ENCODE data around the gene TPP1.

The TPP1 gene

DNA sequence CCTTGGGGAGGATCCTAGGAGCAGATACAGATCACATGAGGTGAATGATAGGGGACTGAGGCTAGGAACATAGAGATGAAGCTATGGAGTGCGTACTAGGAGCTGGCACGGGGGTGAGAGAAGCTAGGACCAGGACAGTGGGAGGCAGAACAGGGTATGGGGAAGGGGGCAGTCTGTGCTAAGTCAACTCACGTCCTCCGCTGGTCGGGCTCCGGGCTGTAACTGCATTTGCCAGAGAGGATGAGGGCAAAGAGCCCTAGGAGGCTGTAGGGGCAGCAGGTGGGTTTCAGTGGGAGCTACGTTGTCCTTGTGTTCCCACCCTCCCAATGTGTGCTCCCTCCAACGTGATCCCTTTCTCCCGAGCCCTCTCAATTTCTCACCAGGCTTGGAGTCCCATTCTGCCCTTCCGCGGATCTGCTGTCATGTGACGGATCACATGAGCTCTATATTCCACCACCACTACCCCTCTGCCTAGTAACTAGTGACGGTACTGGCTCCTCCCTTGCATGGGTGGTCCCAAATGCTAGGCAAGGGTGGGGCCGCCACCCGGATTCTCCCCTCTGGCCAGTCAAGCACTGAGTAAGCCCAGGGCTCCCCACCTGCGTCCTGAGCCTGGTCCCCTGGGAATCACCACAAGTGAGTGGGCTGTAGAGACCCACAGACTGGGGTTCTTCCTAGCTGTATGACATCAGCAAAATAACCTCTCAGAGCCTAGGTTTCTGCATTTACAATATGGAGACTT is at the start of gene TPP1:
TPP1 (minus strand) TSS at position 419 of the 742 bp plus-strand sequence; CDS start at position 397, 22 bp downstream.
- peak; percentile 93 for DNase-seq

DNA sequence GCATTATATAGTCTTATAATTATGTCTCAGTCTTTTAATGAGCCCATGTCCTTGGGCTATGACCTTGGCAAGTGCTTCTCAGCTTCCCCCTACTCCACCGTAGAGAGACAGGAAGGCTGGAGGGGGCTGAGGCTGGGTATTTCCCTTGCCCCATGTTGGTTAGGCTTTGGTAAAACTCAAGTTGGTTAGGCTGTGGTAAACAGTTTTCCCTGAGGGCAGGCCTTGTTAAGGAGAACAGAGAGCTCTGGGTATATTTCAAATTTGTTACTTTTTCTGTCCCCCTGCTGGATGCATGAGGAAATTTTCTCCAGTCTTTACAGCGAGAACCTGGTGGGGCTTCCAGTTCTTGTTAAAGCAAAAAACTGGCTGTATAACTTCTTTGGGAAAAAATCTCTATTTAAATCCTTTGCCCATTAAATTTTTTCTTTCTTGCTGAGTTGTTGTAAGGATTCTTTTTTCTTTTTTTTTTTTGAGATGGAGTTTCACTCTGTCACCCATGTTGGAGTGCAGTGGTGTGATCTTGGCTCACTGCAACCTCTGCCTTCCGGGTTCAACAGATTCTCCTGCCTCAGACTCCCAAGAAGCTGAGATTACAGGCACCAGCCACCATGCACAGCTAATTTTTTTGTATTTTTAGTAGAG is 48.6 kb upstream of the TPP1 start:
- no peak for DNase-seq

DNA sequence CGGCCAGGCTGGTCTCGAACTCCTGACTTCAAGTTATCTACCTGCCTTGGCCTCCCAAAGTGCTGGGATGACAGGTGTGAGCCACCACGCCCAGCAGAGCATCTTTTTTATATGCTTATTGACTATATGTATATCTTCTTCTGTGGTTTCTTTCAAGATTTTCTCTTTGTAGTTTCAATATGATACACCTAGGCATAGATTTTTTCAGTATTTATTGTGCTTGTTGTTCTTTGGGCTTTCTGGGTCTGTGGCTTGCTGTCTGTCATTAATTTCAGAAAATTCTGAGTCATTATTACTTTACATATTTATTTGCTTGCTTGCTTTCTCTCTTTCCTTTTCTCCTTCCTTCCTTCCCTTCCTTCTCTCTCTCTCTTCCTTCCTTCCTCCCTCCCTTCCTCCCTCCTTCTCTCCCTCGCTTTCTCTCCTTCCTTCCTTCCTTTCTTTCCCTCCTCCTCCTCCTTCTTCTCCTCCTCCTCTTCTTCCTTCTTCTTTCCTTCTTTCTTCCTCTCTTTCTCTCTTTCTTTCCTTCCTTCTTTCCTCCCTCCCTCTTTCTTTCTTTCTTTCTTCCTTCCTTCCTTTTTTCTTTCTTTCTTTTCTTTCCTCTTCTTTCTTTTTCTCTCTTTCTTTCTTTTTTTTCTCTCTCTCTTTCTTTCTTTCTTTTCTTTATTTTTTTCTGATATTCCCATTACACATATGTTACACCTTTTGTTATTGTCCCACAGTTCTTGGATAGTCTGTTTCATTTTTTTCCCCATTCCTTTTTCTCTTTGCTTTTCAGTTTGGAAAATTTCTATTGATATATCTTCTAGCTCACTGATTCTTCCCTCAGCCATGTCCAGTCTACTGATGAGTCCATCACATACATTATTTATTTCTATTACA is 47.3 kb upstream of the TPP1 start:
- DNase-seq, result no peak

DNA sequence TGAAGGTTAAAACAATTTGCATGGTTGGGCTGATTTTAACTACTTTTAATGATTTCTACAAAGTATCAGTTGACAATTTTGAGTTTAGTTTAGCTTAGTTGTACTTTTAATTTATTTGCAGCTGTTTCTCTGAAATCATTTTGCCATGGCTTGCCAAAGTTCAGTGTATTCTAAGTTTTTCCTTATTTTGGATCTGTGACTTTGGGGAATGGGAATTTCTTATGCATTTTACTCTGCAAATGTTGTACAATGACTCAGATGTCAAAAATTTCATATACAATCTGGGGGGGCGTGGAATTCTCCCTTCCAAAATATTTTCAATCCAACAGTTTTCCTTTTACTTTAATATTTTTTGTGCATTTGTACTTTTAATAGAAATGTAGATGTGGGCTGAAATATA is 45.3 kb upstream of the TPP1 start:
- DNase-seq, result no peak

DNA sequence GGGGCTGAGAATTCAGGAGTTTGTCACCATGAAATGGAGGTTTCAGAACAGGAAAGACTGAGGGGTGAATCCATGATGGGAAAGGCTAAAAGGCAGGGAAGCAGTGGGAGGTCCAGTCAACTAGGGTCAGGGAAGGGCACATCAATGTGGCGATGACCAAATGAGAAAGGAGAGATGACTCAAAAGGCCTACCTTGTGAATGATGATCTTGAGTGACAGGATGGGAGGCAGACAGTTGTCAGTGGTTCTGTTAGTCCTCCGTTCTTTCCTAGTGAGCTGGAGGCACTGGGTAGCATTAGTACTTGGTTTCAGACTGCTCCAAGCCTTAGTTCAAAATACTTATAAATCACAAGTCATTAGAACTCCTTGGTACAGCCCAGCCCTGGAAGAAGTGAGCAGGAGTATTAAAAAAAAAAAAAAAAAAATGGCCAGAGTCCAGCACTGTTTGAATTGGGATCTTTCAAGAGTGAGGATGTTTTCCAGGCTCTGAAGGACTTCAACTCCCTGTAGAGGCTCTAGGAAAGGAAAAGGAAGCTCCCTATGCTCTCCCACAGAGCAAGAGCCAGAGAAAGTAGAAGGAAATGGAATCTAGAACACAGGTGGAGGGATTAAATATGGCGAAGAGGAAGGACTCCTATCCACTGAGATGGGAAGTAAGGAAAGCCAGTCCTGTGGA is 44.7 kb upstream of the TPP1 start:
- DNase-seq, result no peak

DNA sequence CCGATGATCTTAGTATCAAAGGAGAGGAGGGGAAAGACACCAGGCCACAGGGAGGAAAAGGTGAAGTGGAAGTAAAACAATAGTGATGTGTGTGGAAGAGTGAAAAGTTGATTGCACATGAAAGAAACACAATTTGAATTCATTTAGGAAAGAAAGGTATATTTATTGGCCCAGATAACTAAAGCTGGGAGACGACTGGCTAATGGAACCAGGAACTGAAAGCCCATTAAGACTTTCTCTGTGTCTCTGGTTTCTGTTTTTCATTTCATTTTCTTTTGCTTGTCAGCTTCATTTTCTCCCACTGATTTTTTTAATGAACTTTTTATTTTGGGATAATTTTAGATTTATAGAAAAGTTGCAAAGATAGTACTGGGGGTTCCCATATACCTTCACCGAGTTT is 41.5 kb upstream of the TPP1 start:
- DNase-seq, result no peak

DNA sequence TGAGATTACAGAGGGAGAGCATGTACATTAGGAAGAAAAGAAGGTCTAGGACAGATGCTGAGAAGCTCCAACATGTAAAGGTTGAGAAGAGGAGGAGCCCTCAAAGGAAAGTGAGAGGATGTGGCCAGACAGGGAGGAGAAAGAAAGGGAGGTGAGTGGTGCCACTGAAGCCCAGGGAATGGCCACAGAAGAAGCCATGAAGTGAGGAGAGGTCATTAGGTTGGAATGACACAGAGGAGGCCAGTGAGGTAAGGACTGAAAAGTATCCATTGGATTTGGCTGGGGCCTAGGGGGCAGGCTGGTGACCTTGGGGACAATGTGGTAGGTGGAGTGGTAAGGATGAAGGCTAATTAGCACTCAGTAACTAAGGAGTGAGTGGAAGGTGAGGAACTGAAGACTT is 39.4 kb upstream of the TPP1 start:
- DNase-seq, result no peak

DNA sequence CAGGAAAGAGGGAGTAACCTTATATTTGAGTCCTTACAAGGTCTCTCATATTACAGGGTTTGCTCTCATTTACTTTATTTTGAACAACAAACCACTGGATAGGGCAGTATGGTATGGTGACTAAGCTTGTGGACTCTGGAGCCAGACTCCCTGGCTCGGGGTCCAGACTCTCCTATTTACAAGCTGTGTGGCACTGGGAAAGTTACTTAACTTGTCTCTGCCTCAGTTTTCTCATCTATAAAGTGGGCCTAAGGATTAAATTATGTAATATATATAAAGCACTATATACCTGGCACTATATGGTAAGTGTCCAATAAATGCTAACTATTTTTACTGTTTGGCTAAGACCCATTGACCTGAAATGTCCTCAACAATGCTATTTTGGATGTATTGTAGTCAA is 38.1 kb upstream of the TPP1 start:
- DNase-seq, result no peak

DNA sequence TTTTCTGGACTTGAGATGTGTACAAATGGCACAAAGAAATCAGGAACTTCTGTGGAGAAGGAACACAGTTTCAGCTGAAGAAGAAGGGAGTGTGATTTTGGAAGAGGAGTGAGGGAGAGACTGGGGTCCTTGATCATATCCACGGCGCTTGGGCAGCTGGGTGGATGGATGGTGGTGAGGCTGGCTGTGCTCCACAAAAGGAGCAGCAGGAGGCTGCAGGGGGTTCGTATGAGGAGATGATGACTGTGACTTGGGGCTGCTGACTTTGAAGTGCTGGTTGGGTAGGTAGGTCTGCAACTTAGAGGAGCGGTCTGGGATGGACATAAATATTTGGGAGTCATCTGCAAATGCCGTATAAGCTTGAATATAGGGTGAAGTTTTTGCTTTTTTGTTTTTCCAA is 37.7 kb upstream of the TPP1 start:
- DNase-seq, result no peak

DNA sequence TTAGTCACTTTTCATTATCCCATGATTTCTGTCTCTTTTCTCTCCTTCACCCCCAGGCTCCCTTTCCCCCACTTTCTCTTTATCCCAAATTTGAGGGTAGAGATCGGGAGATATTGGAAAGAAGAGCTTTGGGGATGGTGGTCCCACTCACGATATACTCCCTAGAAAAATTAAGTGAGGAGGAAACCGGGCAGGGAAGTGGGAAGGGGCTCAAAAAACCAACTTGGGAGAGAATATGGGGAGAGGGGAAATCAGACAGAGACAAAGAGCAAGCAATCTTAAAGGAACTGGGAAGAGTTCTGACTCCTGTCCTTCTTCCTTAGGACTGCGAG is 37.3 kb upstream of the TPP1 start:
- no peak for DNase-seq

DNA sequence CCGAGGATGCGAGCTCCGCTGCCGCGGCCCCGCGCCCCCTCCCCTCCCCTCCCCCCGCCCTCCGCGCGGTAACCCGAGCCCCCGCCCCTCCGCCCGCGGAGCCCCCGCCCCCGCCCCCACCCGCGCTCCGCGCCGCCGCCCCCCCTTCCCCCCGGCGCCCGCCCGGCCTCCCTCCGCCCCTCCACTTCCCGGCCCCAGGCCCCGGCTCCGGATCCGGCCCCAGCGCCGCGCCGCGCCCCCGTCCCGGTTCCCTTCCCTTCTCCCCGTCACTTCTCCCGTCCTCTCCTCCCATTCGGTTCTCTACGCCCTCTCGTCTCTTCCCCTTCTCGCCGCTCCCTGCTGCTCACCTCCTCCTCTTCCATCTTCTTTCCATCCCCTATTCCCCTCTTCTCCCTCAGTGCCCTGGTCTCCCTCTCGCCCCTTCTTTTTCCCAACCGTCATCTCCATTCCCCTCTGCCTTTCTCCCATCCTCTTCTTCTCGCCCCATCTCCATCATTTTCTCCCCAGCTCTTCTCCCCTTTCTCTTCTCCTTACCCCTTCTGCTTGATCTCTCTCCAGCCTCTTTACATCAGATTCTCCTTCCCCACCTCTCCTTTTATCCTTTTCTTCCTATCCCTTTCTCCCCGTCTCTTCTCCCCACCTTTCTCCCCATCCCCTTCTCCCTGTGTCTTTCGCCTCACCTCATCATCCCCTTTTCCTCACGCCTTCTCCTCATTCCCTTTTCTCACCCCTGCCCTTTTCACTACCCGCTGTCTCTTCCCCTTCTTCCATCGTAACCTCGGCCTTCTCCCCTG is 36.8 kb upstream of the TPP1 start, which contains the start of gene DCHS1:
DCHS1 (minus strand) TSS at position 20 of the 794 bp plus-strand sequence. CDS start 14,196 bp downstream, outside the sequence.
- peak; percentile 41 for DNase-seq

DNA sequence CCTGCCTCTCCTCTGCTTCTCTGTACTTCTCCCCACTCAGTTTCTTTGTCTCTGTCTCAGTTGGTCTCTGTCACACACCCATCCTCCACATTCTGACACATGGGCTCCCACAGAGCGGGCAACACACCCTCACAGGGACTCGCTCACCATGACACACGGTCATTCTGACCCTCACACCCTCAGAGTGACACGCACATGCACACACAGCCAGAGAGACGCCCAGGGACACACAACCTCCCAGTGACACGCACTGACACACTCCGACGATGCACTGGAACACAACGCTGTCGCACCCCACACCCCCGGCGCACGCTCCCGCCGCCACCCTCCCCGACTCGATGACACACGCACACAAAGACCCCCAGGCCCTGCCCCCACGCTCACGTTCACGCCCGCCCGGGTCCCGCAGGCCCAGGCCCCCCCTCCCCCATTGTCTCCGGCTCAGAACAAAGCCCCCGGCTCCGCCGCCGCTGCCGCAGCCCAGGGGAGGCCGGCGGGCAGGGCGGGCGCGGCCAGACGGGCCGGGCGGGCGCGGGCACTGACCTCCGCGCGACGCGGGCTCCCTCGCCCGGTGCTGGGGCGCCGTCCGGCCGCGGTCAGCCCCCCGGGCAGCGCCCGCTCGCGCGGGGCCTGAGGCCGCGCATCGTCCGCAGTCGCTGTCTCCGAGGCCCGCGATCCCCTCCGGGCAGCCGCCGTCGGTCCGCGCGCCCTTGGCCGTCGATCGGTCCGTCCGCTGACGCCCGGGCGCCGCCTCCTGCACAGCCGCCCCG is 36.0 kb upstream of the TPP1 start:
- no peak for DNase-seq

DNA sequence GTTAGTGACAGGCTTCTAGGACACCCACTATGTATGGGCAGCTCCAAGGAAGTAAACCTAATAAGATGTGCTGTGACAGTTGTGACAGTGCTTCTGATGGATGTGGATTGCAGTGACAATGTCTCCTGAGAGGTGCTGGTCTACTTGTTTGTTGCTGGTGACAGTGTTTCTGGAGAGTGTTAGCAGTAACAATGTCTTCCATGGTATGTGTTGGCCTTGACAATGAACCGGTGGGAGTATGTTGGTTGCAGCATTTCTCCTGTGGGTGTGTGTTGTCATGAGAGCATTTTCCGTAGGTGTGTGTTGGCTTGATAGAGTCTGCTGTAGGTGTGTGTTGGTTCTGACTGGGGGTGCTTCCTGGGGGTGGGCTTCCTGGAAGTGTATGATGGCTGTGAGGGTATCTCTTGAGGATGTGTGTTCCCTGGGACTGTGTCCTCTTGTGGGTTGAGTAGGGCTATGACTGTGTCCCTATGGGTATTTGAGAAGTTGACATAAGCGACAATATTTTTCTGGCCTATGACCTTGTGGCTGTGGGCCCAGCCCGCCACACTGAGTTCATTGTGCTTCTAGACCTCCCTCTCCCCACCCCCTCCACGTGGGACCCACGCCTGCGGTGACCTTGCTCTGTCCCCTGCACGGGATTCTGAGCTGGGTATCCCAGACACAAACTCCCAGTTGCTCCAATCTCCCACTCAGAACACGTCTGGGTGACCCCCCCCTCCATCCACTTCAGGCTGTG is 35.2 kb upstream of the TPP1 start:
- no peak for DNase-seq

DNA sequence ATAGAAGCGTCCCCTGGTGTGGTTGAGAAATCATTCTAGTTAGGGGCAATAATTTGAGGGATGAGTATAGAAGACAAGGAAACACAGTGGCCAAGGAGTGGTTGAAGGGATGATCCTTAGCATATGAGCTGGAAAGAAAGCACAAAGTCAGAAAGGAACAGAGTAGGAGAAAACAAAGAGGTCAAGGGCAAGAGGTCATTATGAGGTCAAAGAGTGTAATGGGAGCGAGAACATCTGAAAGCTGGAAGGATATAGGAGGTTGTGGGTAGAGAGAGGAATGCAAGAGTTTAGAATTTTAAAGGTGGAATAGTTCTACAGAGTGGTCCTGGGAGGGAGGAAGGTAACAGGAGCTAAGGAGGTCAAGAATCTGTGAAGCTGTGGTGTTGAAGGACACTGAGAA is 34.4 kb upstream of the TPP1 start:
- DNase-seq, result no peak

DNA sequence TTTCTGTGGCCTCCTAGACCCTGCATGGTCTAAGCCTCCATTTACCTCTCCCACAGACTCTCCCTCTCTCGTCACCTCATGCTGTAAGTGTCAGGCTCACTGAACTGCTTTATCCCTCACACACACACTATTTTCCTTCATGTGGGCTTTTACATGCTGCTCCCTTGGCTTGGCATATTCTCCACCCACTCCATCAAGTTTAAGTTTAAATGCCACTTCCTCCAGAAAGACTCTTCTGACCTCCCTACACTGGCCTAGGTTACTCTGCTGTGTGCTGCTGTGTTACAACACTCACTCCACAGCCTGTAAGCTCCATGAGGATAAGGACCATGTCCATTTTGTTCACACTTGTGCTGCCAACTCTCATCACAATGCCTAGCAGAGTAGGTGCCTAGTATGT is 33.9 kb upstream of the TPP1 start:
- no peak for DNase-seq

DNA sequence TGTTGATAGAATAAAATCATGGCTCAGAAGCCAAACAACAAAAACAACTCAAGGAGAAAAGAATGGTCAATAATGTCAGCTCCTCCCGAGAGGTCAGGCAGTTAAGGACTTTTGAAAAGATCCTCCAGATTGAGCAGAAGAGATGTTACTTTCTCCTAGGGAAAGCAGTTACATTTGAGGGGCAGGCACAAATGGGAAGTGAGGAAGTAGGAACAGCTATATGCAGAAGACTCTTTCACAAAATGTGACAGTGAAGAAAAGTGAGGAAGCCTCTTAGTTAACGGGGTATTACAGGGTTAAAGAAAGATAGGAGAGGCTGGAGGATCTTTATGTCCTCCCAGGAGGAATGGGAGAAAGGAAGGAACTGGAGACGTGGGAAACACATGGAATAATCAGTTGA is 33.0 kb upstream of the TPP1 start:
- no peak for DNase-seq

DNA sequence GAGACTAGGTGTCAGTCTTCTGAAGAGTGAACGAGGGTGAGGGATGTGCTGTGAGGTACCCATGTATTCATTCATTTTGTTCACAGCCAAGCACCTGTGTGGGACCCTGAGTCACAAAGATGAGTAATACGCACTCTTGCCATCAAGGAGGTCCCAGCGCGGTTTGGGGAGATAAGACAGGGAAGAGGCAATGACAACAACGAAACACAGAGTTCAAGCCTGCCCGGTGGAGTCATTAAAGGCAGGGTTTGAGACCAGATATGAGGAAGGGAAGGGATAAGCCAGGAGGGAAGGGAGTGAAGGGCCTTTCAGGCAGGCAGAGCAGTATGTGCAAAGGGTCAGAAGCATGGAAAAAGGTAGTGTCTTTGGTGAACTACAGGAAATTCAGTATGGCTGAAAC is 31.8 kb upstream of the TPP1 start:
- DNase-seq, result no peak

DNA sequence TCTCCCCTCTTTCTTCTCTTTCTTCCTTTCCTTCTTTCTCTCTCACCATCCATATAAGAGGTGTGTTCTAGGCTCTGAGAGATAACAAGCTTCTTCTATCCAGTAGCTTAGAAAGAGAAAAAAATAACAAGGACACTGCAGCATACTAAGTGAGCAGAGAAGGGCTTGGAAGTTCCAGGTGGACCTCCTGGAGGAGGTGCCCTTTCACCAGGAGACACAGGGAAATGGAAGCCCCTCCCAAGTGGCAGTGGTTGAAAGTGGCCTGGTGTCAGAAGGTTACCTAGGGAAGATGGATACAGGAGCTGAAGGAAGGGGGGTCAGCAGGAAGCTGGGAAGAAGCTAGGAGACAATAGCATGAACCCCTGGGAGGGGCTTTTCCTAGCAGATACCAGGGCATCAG is 30.9 kb upstream of the TPP1 start:
- DNase-seq, result no peak

DNA sequence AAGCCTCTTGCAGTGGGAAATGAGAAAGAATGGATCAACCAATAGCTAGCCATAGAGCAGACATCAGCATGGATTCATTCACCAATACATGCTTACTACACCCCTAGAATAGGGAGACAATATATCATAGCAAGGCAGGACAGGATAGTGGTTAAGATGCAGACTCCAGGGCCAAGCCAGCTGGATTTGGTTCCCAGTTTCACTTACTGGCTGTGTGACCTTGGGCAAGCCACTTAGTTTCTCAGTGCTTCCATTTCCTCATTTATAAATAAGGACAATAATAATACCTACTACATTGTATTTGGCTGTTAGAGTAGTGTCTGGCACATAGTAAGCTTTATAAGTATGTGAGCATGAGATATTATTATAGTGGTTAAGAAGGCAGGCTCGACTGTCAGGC is 29.3 kb upstream of the TPP1 start:
- DNase-seq, result no peak

DNA sequence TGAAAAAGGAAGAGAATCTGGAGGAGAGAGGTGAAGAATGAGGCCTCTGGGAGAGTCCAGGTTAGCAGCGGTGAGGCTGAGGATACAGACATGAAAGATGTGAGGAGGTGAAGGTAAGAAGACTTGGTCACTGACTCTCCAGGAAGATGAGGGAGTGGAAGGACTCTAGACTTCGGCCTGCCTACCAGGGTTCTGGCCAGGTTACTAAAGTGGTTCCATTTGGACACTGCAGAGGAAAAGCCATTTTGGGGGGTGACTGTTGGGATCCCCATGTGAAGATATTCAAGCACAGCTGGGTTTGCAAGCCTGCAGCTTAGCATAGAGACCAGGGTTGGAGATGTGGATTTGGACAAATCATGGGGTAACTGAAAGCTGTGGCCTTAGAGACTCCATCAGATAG is 28.6 kb upstream of the TPP1 start:
- no peak for DNase-seq

Measured in NCI-H1436 (cell line).